Activated CD8-positive, alpha-beta T cell treated with anti-CD3 and anti-CD28 coated beads, Interleukin-2, amount 10 ng/mL, durations not matched to agents 7 days and 5 days (primary cell): ENCODE results near the gene KCNF1. TPM values are rescaled to one million over a fixed set of nuclear protein-coding genes. Genes with fewer than 3 reads are reported as not detected.

ENCODE experiments used
- ATAC-seq: fragments of 150-1000 bp; cut with Tn5 transposase; one replicate; pipeline ENCODE4 v1.10.0; 2021; ENCODE audit warnings: moderate library complexity
- CTCF ChIA-PET: fragments of 350-600 bp; sonication (Branson Sonifier 250); formaldehyde crosslinking; loops from one replicate; lab custom pipeline; 2021; ENCODE audit warnings: antibody characterized with exemption; lab: Charles Lee
- POLR2A ChIA-PET: fragments of 350-600 bp; sonication (Branson Sonifier 250); formaldehyde crosslinking; loops from one replicate; lab custom pipeline; 2021; ENCODE audit warnings: antibody characterized with exemption; lab: Charles Lee
- DNase-seq: peaks from one replicate; pipeline ENCODE4 v3.0.0-alpha.2; 2020
- H3K27ac Mint-ChIP-seq: one replicate; pipeline ENCODE4 v1.8.0; 2021; ENCODE audit warnings: mild to moderate bottlenecking, mixed read lengths
- H3K27me3 Mint-ChIP-seq: one replicate; pipeline ENCODE4 v1.8.0; 2021; ENCODE audit warnings: low read depth, mixed read lengths
- H3K36me3 Mint-ChIP-seq: one replicate; pipeline ENCODE4 v1.8.0; 2021; ENCODE audit warnings: low read depth, mixed read lengths
- H3K4me1 Mint-ChIP-seq: one replicate; pipeline ENCODE4 v1.8.0; 2021; ENCODE audit warnings: low read depth, mixed read lengths
- H3K4me3 Mint-ChIP-seq: one replicate; pipeline ENCODE4 v1.8.0; 2021; ENCODE audit warnings: mild to moderate bottlenecking, mixed read lengths
- H3K9me3 Mint-ChIP-seq: one replicate; pipeline ENCODE4 v1.8.0; 2022; ENCODE audit warnings: mixed read lengths; ENCODE audit not compliant: insufficient read depth
- total RNA-seq, 2 experiments: library from RNA; stranded (reverse); gene quantifications; one replicate each; pipeline ENCODE4 v1.2.3, GENCODE V29; 2021

Gene KCNF1
- total RNA-seq, 2 experiments from 2014 or later, result not detected

DNA sequence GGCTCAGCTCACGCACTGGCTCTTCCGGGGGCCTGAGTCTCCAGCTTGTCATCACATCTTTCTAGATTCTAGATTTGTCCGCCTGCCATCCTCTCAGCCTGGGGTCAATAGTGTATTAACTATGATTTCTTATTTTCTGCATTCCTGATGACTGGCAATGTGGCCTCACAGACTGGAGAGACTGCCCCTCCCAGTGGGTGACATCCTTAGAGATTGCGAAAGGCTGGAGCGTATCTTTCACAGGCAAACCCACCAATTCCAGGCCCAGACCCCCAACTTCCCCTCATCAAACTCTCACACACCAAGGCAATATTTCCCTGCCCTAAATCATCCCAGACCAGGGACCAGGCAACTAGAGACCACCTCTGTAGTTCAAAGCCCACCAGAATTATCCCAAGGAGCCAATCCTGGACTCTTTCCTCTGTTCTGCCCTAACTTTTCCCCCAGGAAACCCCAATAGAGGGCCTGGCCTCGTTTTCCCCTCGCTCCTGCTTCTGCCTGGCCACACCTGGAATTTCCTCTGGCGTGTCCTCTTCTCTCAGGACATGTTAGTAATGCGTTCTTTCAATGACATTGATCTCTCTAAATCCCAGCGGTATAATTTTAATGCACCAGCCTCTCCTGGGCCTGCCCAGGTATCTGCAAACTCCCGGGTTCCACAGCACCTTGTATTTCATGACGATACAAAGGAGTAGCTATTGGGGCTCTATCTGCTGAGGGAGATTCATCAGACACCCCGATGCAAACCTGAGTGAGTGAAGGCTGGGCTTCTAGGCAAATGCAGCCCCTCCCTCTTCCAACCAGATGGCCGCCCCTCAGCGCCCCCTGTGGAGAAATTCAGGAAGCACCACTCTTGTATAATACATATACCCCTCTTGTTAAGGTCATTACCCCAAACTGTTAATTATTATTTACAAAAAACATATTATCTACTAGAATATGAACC is 2.4 kb upstream of the KCNF1 start:
- Mint-ChIP-seq H3K36me3 (no peaks in the 10 kb centered on the region), H3K9me3 (no peaks in the 10 kb centered on the region), H3K27me3 (peaks cover 27% of the 10 kb centered on the region), H3K4me1 (no peaks in the 10 kb centered on the region), H3K27ac (no peak overlapping the region), H3K4me3 (no peak overlapping the region)
- CTCF ChIA-PET, result interaction anchor here (1.0 kb wide), 2 partner anchors 73 to 77 kb away, joined by 3 to 5 read pairs; no protein-coding TSS in a partner anchor
- DNase-seq (no peak), ATAC-seq (no peak)
- POLR2A ChIA-PET, result interaction anchor here (0.6 kb wide), 1 partner anchor 396 kb away, joined by 3 read pairs; no protein-coding TSS in a partner anchor

DNA sequence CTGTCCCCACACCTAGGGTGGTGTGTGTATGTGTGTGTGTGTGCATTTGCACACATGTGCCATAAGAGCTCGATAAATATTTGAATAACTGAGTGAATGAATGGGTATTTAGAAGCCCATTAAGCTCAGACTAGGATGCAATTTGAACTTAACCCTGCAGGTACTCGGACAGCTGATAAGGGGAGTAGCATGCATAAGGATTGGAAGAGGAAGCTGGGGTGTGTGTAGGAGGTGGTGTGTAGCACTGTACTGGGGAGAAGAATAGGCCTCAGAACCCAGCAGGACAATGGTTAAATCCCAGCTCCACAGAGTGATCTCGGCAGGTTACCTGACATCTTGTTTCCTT is 1.8 kb upstream of the KCNF1 start:
- ATAC-seq, result no peak
- Mint-ChIP-seq H3K27me3 (peaks cover 27% of the 10 kb centered on the region), H3K27ac (no peak overlapping the region), H3K4me1 (no peaks in the 10 kb centered on the region), H3K9me3 (no peaks in the 10 kb centered on the region), H3K36me3 (no peaks in the 10 kb centered on the region), H3K4me3 (no peak overlapping the region)
- ChIA-PET CTCF (interaction anchor here (1.0 kb wide), 2 partner anchors 73 to 78 kb away, joined by 3 to 5 read pairs; no protein-coding TSS in a partner anchor), POLR2A (no interaction called here)
- no peak for DNase-seq

DNA sequence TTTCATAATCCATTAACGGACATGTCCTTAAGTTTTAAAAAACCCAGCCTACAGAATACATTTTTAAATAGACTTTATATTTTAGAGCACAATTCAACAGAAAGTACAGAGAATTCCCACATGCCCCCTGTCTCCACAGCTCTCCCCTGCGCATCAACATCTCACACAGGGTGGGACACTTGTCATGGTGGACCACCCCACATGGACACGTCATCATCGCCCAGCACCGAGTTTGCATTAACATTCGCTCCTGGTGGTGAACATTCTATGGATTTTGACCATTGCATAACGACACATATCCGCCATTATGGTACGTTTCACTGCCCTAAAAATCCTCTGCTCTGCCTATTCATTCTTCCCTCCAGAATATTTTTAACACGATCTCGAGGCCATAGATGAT is 1.1 kb upstream of the KCNF1 start:
- no peak for DNase-seq
- ATAC-seq, result no peak
- CTCF ChIA-PET, result no interaction called here
- Mint-ChIP-seq H3K36me3 (no peaks in the 10 kb centered on the region), H3K9me3 (no peaks in the 10 kb centered on the region), H3K27me3 (peaks cover 27% of the 10 kb centered on the region), H3K27ac (no peak overlapping the region), H3K4me3 (no peak overlapping the region), H3K4me1 (no peaks in the 10 kb centered on the region)
- POLR2A ChIA-PET, result no interaction called here

DNA sequence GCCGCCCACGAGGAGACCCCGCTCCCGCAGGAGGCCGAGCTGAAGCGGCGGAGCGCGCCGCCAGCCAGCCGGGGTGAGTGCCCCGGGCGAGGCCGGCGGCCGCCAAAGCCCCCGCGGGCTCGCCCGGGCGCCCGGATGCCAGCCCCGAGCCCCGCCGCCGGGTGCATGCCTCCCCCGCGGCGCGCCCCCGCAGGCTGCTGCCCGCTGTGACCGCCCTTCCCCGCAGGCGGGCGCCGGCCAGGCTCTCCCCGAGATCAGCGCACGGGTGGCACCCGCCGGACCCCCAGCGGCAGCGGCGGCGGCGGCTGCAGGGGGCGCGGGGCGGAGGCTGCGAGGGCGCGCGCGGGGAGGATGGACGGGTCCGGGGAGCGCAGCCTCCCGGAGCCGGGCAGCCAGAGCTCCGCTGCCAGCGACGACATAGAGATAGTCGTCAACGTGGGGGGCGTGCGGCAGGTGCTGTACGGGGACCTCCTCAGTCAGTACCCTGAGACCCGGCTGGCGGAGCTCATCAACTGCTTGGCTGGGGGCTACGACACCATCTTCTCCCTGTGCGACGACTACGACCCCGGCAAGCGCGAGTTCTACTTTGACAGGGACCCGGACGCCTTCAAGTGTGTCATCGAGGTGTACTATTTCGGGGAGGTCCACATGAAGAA is 470 bp downstream of the KCNF1 start:
- H3K27ac Mint-ChIP-seq, result no peak overlapping the region
- H3K36me3 Mint-ChIP-seq, result no peaks in the 10 kb centered on the region
- POLR2A ChIA-PET, result no interaction called here
- no peak overlapping the region for H3K4me3 Mint-ChIP-seq
- no peak for DNase-seq
- no peaks in the 10 kb centered on the region for H3K9me3 Mint-ChIP-seq
- ATAC-seq, result no peak
- peaks cover 27% of the 10 kb centered on the region for H3K27me3 Mint-ChIP-seq
- H3K4me1 Mint-ChIP-seq, result no peaks in the 10 kb centered on the region
- CTCF ChIA-PET, result no interaction called here

DNA sequence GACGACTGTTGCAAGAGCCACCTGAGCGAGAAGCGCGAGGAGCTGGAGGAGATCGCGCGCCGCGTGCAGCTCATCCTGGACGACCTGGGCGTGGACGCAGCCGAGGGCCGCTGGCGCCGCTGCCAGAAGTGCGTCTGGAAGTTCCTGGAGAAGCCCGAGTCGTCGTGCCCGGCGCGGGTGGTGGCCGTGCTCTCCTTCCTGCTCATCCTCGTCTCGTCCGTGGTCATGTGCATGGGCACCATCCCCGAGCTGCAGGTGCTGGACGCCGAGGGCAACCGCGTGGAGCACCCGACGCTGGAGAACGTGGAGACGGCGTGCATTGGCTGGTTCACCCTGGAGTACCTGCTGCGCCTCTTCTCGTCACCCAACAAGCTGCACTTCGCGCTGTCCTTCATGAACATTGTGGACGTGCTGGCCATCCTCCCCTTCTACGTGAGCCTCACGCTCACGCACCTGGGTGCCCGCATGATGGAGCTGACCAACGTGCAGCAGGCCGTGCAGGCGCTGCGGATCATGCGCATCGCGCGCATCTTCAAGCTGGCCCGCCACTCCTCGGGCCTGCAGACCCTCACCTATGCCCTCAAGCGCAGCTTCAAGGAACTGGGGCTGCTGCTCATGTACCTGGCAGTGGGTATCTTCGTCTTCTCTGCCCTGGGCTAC is 1.2 kb downstream of the KCNF1 start:
- CTCF ChIA-PET, result no interaction called here
- no peak overlapping the region for H3K27ac Mint-ChIP-seq
- no peaks in the 10 kb centered on the region for H3K36me3 Mint-ChIP-seq
- H3K9me3 Mint-ChIP-seq, result no peaks in the 10 kb centered on the region
- ATAC-seq, result no peak
- H3K4me3 Mint-ChIP-seq, result no peak overlapping the region
- no peaks in the 10 kb centered on the region for H3K4me1 Mint-ChIP-seq
- DNase-seq, result no peak
- POLR2A ChIA-PET, result no interaction called here
- H3K27me3 Mint-ChIP-seq, result peaks cover 27% of the 10 kb centered on the region

DNA sequence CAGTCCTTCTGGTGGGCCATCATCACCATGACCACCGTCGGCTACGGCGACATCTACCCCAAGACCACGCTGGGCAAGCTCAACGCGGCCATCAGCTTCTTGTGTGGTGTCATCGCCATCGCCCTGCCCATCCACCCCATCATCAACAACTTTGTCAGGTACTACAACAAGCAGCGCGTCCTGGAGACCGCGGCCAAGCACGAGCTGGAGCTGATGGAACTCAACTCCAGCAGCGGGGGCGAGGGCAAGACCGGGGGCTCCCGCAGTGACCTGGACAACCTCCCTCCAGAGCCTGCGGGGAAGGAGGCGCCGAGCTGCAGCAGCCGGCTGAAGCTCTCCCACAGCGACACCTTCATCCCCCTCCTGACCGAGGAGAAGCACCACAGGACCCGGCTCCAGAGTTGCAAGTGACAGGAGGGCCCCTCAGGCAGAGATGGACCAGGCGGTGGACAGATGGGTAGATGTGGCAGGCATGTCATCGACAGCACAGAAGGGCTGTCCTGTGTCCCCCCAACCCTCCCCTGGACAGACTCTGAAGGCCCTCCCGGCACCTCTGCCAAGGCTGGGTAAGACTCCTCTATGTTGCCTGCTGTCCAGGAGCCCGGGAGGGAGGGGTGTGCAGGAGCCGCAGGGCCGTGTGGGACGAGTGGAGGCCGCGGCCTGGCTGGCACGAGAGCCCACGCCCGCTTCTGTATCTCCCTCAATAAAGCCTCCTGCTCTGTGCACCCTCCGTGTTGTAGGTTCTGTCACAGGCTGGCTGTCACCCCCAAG is 2.0 kb downstream of the KCNF1 start:
- POLR2A ChIA-PET, result interaction anchor here (0.7 kb wide), 1 partner anchor 200 kb away, joined by 3 read pairs; no protein-coding TSS in a partner anchor

DNA sequence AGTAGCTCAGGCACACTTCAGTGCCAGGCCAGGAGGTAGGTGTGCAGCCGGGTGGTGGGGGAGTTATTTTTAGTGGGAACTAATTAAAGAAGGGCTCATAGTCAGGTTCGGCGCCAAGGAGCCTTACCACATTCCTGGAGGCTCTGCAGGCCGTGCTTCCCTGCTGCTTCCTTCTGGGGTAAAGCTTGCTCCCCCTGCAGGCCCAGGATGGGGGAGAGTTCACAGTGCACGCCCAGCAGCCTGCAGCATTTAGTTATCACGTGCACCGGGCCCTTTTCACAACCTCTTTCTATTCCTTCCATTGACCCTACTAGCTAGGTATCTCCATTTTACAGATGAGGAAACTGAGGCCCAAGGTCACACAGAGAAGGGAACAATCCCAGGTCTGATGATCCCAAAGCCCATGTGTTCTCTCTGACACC is 2.5 kb downstream of the KCNF1 start:
- DNase-seq (no peak), ATAC-seq (no peak)
- ChIA-PET POLR2A (no interaction called here), CTCF (no interaction called here)
- Mint-ChIP-seq H3K27ac (no peak overlapping the region), H3K27me3 (peaks cover 24% of the 10 kb centered on the region), H3K9me3 (no peaks in the 10 kb centered on the region), H3K4me1 (no peaks in the 10 kb centered on the region), H3K36me3 (no peaks in the 10 kb centered on the region), H3K4me3 (no peak overlapping the region)

More for the DNA sequence above, 2.0 kb downstream of the KCNF1 start:
- H3K9me3 Mint-ChIP-seq, result no peaks in the 10 kb centered on the region
- H3K4me3 Mint-ChIP-seq, result no peak overlapping the region
- peaks cover 27% of the 10 kb centered on the region for H3K27me3 Mint-ChIP-seq
- DNase-seq (no peak), ATAC-seq (no peak)
- H3K27ac Mint-ChIP-seq, result no peak overlapping the region
- no peaks in the 10 kb centered on the region for H3K36me3 Mint-ChIP-seq
- no peaks in the 10 kb centered on the region for H3K4me1 Mint-ChIP-seq
- CTCF ChIA-PET, result no interaction called here

DNA sequence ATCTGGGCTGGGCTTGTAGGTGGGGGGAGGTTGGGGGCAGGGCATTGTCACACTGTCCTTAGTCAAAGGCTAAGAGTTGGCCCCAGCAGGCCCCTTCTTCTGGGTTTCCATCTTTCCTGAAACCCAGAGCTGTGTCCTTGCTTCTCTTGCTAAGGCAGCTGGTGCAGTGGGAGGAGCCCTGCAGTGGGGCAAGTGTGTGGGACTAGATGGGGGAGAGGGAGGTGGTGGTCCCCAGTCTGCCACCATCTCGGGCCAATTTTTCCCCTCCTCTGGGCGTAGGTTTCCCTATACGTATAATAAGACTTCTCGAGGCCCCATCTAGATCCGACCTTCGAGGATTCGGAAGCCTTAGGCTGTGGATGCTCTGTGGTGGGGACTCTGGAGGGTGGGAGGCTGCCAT is 3.5 kb downstream of the KCNF1 start:
- ChIA-PET CTCF (no interaction called here), POLR2A (no interaction called here)

DNA sequence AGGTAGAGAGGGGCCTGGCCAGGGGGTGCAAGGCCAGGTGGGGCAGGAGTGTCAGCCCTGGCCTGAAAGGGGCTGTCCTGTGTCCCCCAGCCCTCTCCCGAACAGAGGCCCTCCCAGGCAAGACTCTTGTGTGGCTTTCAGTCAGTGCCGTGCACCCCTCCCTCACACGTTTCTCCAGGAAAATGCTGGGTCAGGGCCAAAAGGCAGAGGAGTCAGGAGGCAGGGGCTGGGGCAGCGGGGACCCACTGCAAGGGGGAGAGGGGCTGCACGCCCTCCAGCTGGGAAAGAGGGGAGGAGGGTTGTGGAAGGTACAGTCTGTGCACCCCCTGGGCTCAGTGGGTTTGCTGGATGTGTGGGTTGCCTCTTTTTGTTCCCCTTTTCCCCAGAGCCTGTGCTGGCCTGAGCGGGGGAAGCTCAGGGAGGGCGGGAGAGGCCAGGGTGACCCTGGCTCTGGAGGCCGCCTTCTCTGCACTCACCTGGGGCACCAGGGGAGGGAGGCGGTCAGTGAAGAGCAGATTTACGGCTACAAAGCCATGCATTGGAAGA is 4.1 kb downstream of the KCNF1 start:
- no peak for ATAC-seq

More for the DNA sequence above, 3.5 kb downstream of the KCNF1 start:
- no peak overlapping the region for H3K27ac Mint-ChIP-seq
- no peaks in the 10 kb centered on the region for H3K36me3 Mint-ChIP-seq
- H3K4me3 Mint-ChIP-seq, result no peak overlapping the region
- ATAC-seq (no peak), DNase-seq (no peak)
- no peaks in the 10 kb centered on the region for H3K9me3 Mint-ChIP-seq
- H3K4me1 Mint-ChIP-seq, result no peaks in the 10 kb centered on the region
- H3K27me3 Mint-ChIP-seq, result peaks cover 19% of the 10 kb centered on the region

DNA sequence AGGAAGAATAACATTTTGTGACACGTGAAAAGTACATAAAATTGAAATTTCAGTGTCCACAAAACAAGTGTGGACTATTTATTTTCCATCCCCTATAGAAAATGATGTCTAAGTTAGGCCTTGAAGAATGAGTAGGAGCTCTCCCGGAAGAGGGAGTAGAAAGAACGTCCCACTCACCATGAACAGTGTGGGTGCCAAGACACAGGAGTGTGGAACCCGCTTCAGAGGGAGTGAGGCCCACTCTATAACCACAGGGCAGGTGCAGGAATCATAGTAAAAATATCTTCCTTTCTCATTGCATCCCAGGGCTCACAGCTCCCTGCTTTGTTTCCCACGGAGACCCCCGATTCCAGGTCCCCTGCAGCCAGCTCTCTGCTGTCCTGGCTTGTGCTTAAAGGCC is 5.2 kb downstream of the KCNF1 start:
- H3K27ac Mint-ChIP-seq, result no peak overlapping the region
- ChIA-PET POLR2A (no interaction called here), CTCF (no interaction called here)
- DNase-seq (no peak), ATAC-seq (no peak)
- H3K4me1 Mint-ChIP-seq, result no peaks in the 10 kb centered on the region
- no peaks in the 10 kb centered on the region for H3K9me3 Mint-ChIP-seq
- no peaks in the 10 kb centered on the region for H3K36me3 Mint-ChIP-seq
- H3K27me3 Mint-ChIP-seq, result peaks cover 8% of the 10 kb centered on the region
- H3K4me3 Mint-ChIP-seq, result no peak overlapping the region

More for the DNA sequence above, 4.1 kb downstream of the KCNF1 start:
- H3K27ac Mint-ChIP-seq, result no peak overlapping the region
- no peaks in the 10 kb centered on the region for H3K36me3 Mint-ChIP-seq
- peaks cover 15% of the 10 kb centered on the region for H3K27me3 Mint-ChIP-seq
- H3K4me3 Mint-ChIP-seq, result no peak overlapping the region
- H3K4me1 Mint-ChIP-seq, result no peaks in the 10 kb centered on the region
- H3K9me3 Mint-ChIP-seq, result no peaks in the 10 kb centered on the region
- POLR2A ChIA-PET, result no interaction called here
- CTCF ChIA-PET, result no interaction called here
- DNase-seq, result no peak

DNA sequence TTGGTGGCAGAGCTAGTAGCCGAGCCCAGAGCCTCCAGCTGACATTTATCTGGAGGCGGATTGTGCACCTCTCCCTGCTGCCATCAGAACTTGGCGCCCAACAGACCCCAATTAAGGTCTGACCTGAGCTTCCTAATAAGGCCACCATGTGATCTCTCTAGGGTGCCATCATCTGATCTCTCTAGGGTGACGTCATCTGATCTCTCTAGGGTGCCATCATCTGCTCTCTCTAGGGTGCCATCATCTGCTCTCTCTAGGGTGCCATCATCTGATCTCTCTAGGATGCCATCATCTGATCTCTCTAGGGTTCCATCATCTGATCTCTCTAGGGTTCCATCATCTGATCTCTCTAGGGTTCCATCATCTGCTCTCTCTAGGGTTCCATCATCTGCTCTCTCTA is 6.2 kb downstream of the KCNF1 start:
- ChIA-PET POLR2A (no interaction called here), CTCF (no interaction called here)
- Mint-ChIP-seq H3K9me3 (no peaks in the 10 kb centered on the region), H3K36me3 (no peaks in the 10 kb centered on the region), H3K27ac (no peak overlapping the region), H3K27me3 (peaks cover 3% of the 10 kb centered on the region), H3K4me3 (no peak overlapping the region), H3K4me1 (no peaks in the 10 kb centered on the region)
- ATAC-seq, result no peak
- DNase-seq, result no peak
